ENCODE data around the gene PPP1R36. TPM values are rescaled to one million over a fixed set of nuclear protein-coding genes. Genes with fewer than 3 reads are reported as not detected.

Gene PPP1R36
- total and polyA plus RNA-seq, 2 donors (not counting 3 experiments of a cell fraction or from before 2014, with no cell fraction given), result 0.28 to 0.60 TPM

GRCh38 chr14:64504310-64504896, 45.4 kb upstream of the PPP1R36 start, which contains the start of gene ZBTB1:
Gene ZBTB1, plus strand, starts transcription at chr14:64504770. Its CDS starts 16,735 bp downstream, at chr14:64521505.
- Histone ChIP-seq H3K9ac (replicated peaks; ENCODE audit: extremely low read depth, insufficient read depth, low read length) (peak within 1 kb of the TSS; percentile 91), H3K27ac (ENCODE audit: insufficient read depth, low read depth, low read length) (peak within 1 kb of the TSS; percentile 95), H3K4me2 (ENCODE audit: insufficient read depth, low read length) (peak within 1 kb of the TSS; percentile 97), H3K4me3 (replicated peaks in 1 of 3; ENCODE audit: insufficient read depth in 1 of 3, low read depth in 1 of 3, low read length in 3 of 3) (peak within 1 kb of the TSS; percentile 71 to 97 (median 93)), H3K79me2 (ENCODE audit: control insufficient read depth, insufficient read depth, low read length) (peaks cover 52% of the 10 kb centered on the region), H2AFZ (ENCODE audit: low read depth, low read length) (peak within 1 kb of the TSS; percentile 41), H3K9me1 (replicated peaks; ENCODE audit: control insufficient read depth, extremely low read depth, insufficient read depth, low read length) (no peaks in the 10 kb centered on the region), H3K27me3 (ENCODE audit: control insufficient read depth in 2 of 2, insufficient read depth in 2 of 2, low read length in 2 of 2) (no peaks in the 10 kb centered on the region), H3K4me1 (ENCODE audit: control insufficient read depth, extremely low read depth, insufficient read depth, low read length) (peaks cover 38% of the 10 kb centered on the region), H3K9me3 (replicated peaks; ENCODE audit: control insufficient read depth, insufficient read depth, low read length) (no peaks in the 10 kb centered on the region), H4K20me1 (replicated peaks; ENCODE audit: control insufficient read depth, extremely low read depth, insufficient read depth, low read length) (peaks cover 9% of the 10 kb centered on the region), H3K36me3 (ENCODE audit: control insufficient read depth in 2 of 2, extremely low read depth in 1 of 2, insufficient read depth in 2 of 2, low read length in 2 of 2) (no peaks in the 10 kb centered on the region)
- FAIRE-seq (peak; percentile 78), DNase-seq (ENCODE audit: low read depth, low spot score) (peak; percentile 91)
- peak; percentile 80 for TF ChIP-seq POLR2A (IDR thresholded peaks at IDR 0.05; ENCODE audit: low read depth, low read length)
- TF ChIP-seq POLR2AphosphoS5 (IDR thresholded peaks at IDR 0.05; ENCODE audit: insufficient read depth, low read depth, low read length), result peak; percentile 88
- TF ChIP-seq GATA2 (IDR thresholded peaks at IDR 0.05; ENCODE audit: insufficient read depth, insufficient read length, low read depth, low read length), result no peak
- no peak for TF ChIP-seq FOS (IDR thresholded peaks at IDR 0.05; ENCODE audit: borderline replicate concordance, insufficient read depth, low read length)
- TF ChIP-seq MYC (IDR thresholded peaks at IDR 0.05; ENCODE audit: low read depth, low read length), result no peak
- BruUV-seq (replicated peaks), result no TSS peak
- dilution Hi-C loops (cut with MboI; ENCODE audit: extremely low pct_ligation_motif_present, low sequenced_read_pairs) (no loop called here), intact Hi-C loops (cut with micrococcal nuclease) (loop anchor here (2.0 to 10.0 kb wide), 3 partner anchors 62 to 860 kb away; partner anchors contain the start of gene WDR89)
- CTCF ChIA-PET, result interaction anchor here (1.0 to 1.2 kb wide), 3 partner anchors 17 to 160 kb away, joined by 3 to 4 read pairs (median 3); no protein-coding TSS in a partner anchor
- POLR2A ChIA-PET, result interaction anchor here (0.6 to 1.8 kb wide), 4 partner anchors 11 to 651 kb away, joined by 3 to 11 read pairs (median 6); partner anchors contain the start of gene HSPA2
